NT2/D1 (cell line): ENCODE measurements around the gene ABCC10.

Experiments used
- SUZ12 ChIP-seq: IDR thresholded peaks from 2 replicates; pipeline ENCODE4 v1.6.1; 2011; ENCODE audit not compliant: insufficient read length, insufficient read depth; ENCODE audit errors: extremely low read depth
- YY1 ChIP-seq: IDR thresholded peaks from 2 replicates; pipeline ENCODE4 v1.6.1; 2011; ENCODE audit not compliant: insufficient read length, insufficient read depth
- ZNF274 ChIP-seq: IDR thresholded peaks from 2 replicates; pipeline ENCODE4 v1.6.1; 2011; ENCODE audit warnings: mild to moderate bottlenecking, low read depth, low read length

DNA sequence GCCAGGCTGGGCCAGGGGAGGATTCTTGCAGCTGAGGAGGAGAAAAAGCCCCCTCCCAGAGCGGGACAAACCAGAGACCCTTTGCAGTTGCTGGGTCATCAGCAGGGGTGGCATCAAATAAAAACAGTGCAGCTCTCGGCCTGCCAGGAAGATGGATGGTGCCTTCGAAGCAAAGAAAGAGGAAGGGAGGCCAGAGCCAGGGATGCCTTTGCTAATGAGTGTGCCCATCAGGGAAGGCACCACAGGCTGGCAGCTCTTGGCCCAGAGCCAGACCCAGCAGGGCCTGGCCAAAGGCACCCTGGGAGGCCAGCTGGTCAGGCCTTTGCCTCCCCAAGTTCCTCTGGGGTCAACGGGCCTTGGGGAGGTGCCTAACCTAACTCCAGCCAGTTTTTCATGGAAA lies 31.6 kb upstream of the ABCC10 start:
- TF ChIP-seq YY1 (no peak), ZNF274 (no peak), SUZ12 (no peak)
